Erythroblast (primary cell): ENCODE measurements around the gene CCDC88B.

Source experiments
- DNase-seq, 2 experiments: peaks; one replicate each; lab custom pipeline; 2025; lab: John Stamatoyannopoulos, UW
- GATA1 ChIP-seq: IDR thresholded peaks from 2 replicates; pipeline ENCODE4 v1.6.1; 2011; ENCODE audit warnings: low read depth, mild to moderate bottlenecking, control low read depth, low read length, moderate library complexity
- POLR2A ChIP-seq: IDR thresholded peaks from 2 replicates; pipeline ENCODE4 v1.6.1; 2011; ENCODE audit warnings: mild to moderate bottlenecking, low read length

The CCDC88B gene, protein sequence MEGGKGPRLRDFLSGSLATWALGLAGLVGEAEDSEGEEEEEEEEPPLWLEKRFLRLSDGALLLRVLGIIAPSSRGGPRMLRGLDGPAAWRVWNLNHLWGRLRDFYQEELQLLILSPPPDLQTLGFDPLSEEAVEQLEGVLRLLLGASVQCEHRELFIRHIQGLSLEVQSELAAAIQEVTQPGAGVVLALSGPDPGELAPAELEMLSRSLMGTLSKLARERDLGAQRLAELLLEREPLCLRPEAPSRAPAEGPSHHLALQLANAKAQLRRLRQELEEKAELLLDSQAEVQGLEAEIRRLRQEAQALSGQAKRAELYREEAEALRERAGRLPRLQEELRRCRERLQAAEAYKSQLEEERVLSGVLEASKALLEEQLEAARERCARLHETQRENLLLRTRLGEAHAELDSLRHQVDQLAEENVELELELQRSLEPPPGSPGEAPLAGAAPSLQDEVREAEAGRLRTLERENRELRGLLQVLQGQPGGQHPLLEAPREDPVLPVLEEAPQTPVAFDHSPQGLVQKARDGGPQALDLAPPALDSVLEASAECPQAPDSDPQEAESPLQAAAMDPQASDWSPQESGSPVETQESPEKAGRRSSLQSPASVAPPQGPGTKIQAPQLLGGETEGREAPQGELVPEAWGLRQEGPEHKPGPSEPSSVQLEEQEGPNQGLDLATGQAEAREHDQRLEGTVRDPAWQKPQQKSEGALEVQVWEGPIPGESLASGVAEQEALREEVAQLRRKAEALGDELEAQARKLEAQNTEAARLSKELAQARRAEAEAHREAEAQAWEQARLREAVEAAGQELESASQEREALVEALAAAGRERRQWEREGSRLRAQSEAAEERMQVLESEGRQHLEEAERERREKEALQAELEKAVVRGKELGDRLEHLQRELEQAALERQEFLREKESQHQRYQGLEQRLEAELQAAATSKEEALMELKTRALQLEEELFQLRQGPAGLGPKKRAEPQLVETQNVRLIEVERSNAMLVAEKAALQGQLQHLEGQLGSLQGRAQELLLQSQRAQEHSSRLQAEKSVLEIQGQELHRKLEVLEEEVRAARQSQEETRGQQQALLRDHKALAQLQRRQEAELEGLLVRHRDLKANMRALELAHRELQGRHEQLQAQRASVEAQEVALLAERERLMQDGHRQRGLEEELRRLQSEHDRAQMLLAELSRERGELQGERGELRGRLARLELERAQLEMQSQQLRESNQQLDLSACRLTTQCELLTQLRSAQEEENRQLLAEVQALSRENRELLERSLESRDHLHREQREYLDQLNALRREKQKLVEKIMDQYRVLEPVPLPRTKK (N-terminal part only)

DNA sequence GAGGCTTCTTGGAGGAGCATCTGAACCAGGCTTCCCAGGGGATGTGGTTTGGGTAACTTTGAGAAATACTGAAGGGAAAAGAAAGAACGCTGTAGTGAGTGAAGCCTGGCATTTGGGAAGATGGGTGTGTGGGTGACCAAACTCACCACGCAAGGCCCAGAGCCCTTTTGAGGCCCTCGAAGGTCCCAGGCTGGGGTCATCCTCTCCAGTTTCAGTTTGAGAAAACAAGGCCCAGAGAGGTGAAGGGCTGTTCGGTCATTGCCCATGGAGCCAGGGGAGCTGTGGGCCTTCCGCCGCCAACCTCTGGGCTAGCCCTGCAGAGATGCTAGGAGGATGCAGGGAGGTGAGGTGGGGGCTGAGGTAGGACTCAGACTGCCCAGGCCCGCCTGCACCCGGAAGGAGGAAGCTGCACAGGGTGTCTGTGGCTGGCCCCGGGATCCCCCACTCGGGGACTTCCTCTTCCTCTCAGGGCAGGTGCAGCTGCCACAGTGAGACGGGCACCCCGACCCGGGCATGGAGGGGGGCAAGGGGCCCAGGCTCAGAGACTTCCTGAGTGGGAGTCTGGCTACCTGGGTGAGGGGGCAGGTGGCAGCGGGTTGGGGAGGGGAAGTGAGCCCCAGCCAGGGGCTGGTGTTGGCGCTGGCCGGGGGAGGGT lies at the start of gene CCDC88B:
Gene CCDC88B (plus strand): TSS at position 451 of the 655 bp plus-strand sequence. CDS start 63 bp downstream, at position 514.
- TF ChIP-seq POLR2A: no peak
- no peak for TF ChIP-seq GATA1
- DNase-seq: no peak

DNA sequence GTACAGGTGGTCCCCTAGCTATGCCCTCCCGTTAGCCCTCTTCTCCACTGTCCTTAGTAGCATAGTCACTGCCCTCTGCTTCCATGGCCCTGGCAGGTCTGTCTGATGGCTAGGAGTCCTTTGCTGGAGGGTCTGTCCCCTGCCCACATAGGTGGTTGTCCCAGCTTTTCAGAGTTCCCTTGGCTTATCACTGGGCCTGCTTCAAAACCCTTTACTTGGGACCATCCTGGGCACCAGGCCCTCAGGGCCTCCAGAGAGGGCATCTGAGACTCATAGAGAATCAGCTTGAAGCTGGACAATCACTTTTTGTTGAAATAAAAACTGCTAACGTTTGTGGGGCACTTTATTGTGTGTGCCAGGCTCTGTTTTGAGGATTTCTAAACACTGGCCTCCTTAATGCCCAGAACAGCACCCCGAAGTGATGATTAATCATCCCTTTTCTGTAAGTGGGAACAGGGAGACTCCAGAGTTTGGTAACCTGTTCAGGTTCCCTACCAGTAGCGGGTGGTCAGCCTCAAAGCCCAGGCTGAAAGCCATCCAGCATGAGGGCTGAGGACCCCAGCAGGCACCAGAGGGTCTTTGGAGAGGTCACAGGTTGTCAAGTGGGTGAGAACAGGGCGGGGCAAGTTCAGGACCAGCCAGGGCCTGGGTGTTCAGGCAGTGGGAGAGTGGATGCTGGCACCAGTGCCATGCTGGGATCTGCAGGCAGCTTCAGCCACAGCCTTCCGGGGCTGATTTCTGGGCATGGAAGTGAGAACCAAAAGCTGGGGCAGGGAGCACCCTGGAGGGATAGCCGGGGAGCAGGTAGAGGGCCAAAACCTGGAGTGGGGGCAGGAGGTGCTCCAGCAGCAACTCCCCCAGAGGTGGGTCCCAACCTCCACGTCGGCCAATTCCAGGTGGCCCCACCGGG lies 49.4 kb upstream of the CCDC88B start:
- no peak for TF ChIP-seq POLR2A
- no peak for TF ChIP-seq GATA1
- no peak for DNase-seq

DNA sequence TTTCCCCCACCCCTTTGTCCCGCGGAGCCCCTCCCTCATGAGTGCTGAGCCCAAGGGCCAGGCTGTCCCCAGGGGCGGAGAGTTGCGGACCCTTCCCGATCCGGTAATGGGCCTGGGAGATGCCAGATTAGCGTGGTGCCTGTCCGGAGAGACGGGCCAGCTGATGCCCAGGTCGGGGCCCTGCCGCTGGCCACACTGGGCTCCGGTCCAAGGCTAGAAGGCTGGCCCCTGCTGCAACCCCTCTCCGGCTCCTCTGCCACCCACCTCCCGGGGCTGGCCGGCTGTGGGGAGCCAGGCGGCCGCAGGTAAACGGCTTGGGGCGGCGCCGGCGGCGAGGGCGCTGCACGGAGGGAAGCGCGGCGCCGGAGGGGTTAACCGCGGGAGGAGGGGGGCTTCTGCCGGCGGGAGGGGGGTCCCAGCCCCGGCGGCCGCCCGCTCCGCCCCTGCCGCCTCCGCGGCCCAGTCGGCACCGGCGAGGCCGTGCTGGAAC lies 48.7 kb upstream of the CCDC88B start, which contains the start of gene KCNK4:
Gene KCNK4 (plus strand): TSS at position 41 of the 490 bp plus-strand sequence. CDS start 1,717 bp downstream, outside the sequence.
- DNase-seq: no peak
- no peak for TF ChIP-seq GATA1
- no peak for TF ChIP-seq POLR2A

DNA sequence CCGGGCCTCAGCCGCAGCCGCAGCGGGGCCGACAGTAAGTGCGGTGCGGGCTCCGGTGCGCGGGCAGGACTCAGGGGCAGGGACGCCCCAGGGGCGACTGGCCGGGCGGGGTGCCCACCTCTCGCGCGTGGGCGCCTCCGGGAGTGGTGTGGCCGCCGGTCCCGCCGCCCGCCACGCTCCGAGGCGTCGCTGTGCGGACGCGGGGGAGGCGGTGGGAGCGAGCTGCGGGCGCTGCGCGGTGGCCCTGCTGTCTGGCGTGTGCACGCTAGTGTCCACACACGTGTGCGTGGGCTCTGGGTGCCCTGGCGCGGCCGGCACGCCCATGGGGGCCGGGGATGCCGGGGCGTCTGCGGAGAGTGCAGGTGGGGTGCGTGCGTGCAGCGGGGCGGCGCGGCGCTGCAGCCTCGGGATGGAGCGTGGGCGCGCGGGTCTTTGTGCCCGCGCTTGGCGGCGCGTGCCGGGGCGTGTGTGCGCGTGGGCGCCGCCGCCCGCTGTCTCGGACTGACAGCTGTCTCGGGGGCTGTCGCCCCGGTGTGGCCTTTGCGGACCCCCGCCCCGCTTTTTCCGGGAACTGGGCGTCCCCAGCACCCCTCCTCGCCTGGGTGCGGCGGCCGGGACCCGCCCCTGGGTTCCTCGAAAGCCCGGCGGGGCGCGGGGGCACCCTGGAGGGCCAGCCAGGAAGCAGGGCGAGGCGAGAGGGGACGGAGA lies 48.1 kb upstream of the CCDC88B start:
- no peak for TF ChIP-seq POLR2A
- TF ChIP-seq GATA1: no peak
- DNase-seq: no peak

DNA sequence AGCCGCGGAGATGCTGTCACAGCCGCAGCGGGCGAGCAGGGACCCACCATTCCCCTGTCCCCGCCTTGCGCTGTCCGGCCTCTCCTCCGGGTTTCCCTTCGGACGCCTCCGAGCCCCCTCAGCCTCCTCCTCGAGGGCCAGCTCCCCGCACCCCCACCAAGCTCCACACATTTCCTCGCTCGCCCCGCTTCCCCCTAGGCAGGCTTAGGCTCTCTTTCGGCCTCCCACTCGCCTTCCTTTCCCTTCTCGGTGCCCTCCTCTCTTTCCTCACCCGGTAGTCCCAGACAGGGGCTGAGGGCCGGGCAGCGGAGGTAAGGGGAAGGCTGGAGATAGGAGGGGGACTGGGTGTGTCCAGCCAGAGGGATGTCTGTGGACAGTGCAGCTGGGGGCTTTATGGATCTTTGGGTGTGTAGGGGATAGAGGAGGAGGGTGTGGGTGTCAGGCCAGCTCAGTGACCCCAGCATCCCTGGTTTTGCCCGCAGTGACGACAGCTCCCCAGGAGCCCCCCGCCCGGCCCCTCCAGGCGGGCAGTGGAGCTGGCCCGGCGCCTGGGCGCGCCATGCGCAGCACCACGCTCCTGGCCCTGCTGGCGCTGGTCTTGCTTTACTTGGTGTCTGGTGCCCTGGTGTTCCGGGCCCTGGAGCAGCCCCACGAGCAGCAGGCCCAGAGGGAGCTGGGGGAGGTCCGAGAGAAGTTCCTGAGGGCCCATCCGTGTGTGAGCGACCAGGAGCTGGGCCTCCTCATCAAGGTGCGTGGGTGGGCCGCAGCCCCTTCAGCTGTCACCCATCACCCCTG lies 47.3 kb upstream of the CCDC88B start:
- no peak for DNase-seq
- TF ChIP-seq GATA1 (no peak), POLR2A (no peak)

DNA sequence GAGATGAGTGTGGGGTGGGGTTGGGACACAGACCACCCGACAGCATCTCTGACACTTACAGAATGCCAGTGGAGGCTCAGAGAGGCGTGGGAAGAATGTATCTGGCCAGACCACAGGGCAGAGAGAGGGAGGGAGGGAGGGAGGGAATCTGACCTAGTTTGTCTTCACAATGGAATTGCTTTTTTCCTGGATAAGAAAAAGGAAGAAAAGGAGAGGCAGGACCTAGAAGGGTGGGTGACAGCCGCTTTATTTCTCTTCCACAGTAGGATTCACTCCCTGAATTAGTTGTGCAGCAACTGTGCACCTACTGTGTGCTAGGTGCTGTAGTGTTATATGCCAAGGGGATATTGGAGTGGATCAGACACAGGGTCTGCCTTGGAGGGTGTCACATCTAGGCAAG lies 45.2 kb upstream of the CCDC88B start:
- no peak for DNase-seq
- TF ChIP-seq GATA1: no peak
- TF ChIP-seq POLR2A: no peak

DNA sequence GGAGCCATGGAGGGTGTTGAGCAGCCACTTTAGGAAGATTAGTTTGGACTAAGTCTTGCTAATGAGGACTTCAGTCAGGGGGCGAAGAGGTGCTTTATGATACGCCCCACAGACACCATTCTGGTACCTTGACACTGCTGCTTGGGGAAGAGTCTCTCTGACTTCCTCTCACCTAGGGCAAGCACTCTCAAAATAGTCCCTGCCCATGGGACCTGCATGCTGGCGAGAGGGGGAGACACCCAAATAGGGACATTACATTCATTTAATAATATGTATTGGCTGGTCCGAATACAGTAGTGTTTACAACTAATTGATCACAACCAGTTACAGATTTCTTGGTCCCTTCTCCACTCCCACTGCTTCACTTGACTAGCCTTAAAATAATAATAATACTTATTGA lies 44.2 kb upstream of the CCDC88B start:
- DNase-seq: no peak
- TF ChIP-seq POLR2A (no peak), GATA1 (no peak)

DNA sequence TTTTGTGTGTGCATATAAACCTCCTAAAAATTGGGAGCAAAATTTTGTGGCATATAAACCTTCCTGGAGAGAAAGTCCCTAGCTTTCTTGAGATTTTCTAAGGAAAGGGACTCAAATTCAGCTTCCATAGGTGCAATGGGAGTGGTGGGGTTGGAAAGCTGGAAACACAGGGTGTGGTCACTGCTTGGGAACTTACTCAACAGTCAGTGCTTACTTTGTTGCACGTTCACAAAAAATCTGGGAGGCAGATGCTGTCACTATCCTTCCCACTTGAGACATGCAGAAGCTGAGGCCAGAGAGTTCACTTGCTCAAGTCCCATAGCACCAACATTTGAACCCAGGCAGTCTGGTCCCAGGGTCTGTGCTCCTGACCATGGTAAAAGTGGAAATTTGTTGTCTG lies 43.8 kb upstream of the CCDC88B start:
- no peak for TF ChIP-seq GATA1
- no peak for TF ChIP-seq POLR2A
- DNase-seq: no peak

DNA sequence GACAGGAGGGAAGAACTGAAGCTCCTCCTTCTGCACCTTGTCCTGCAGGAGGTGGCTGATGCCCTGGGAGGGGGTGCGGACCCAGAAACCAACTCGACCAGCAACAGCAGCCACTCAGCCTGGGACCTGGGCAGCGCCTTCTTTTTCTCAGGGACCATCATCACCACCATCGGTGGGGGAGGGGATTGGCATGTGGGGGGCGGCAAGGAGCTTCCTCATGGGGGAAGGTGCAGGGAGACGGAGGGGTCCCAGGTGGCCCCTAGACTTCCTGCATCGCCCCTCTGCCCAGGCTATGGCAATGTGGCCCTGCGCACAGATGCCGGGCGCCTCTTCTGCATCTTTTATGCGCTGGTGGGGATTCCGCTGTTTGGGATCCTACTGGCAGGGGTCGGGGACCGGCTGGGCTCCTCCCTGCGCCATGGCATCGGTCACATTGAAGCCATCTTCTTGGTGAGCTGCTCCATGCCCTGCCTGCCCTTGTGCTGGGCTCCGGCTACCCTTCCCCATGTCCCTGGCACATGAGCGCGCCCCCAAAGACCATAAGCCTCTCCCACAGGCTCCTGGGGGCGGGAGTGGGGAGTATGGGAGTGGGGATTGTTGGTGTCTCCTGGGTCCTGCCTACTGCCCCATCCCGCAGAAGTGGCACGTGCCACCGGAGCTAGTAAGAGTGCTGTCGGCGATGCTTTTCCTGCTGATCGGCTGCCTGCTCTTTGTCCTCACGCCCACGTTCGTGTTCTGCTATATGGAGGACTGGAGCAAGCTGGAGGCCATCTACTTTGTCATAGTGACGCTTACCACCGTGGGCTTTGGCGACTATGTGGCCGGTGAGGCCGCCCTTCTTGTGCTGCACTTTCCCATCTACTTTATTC lies 42.9 kb upstream of the CCDC88B start:
- TF ChIP-seq POLR2A: no peak
- no peak for TF ChIP-seq GATA1
- no peak for DNase-seq
